ENCODE measurements around the gene LNPK.
"Not testable (repeated sequence)": the region's sequence is repeated elsewhere in the genome, so short reads cannot be mapped to it uniquely, and the experiment has no call there.

Gene LNPK

GRCh38 chr2:175904035-175904434, 98.0 kb downstream of the LNPK start:
- DNase-seq (ENCODE audit: low read depth, low spot score): no peak

GRCh38 chr2:175903384-175903936, 98.6 kb downstream of the LNPK start:
- DNase-seq (ENCODE audit: low read depth, low spot score): no peak

- not testable (repeated sequence) for DNase-seq (ENCODE audit: low read depth, low spot score)
Measured at GRCh38 chr2:175895957-175896356, 106.1 kb downstream of the LNPK start.

GRCh38 chr2:175892046-175892445, 110.0 kb downstream of the LNPK start:
- DNase-seq (ENCODE audit: low read depth, low spot score): no peak

GRCh38 chr2:175890636-175891242, 111.3 kb downstream of the LNPK start:
- no peak for DNase-seq (ENCODE audit: low read depth, low spot score)

GRCh38 chr2:175889701-175890302, 112.3 kb downstream of the LNPK start:
- DNase-seq (ENCODE audit: low read depth, low spot score): no peak

- no peak for DNase-seq (ENCODE audit: low read depth, low spot score)
Measured at GRCh38 chr2:175887776-175888175, 114.3 kb downstream of the LNPK start.

GRCh38 chr2:175884697-175885393, 117.2 kb downstream of the LNPK start:
- no peak for DNase-seq (ENCODE audit: low read depth, low spot score)

- no peak for DNase-seq (ENCODE audit: low read depth, low spot score)
Measured at GRCh38 chr2:175883586-175884194, 118.4 kb downstream of the LNPK start.

GRCh38 chr2:175879679-175880078, 122.4 kb downstream of the LNPK start:
- no peak for DNase-seq (ENCODE audit: low read depth, low spot score)

- no peak for DNase-seq (ENCODE audit: low read depth, low spot score)
Measured at GRCh38 chr2:175877845-175878544, 124.1 kb downstream of the LNPK start.

GRCh38 chr2:175874291-175874690, 127.8 kb downstream of the LNPK start:
- DNase-seq (ENCODE audit: low read depth, low spot score): no peak

Data from iPS DF 19.7 (cell line).